Esophagus (tissue), 2 donors: ENCODE measurements around the gene CDKN1A. TPM values are rescaled to one million over a fixed set of nuclear protein-coding genes. Genes with fewer than 3 reads are reported as not detected.
"Not testable (repeated sequence)": the region's sequence is repeated elsewhere in the genome, so short reads cannot be mapped to it uniquely, and the experiment has no call there.

Source experiments
- H3K27ac ChIP-seq, 2 donors: one replicate each; pipeline ENCODE4 v1.5.1; 2013; ENCODE audit warnings: low read depth in 2 of 2, mild to moderate bottlenecking in 2 of 2, inconsistent platforms in 1 of 2, low read length in 1 of 2, moderate library complexity in 1 of 2
- H3K27me3 ChIP-seq, 2 donors: one replicate each; pipeline ENCODE4 v1.6.1; 2013; ENCODE audit warnings: low read length in 2 of 2, control low read depth in 1 of 2, mild to moderate bottlenecking in 1 of 2; ENCODE audit not compliant: insufficient read depth in 2 of 2, control insufficient read depth in 1 of 2
- H3K36me3 ChIP-seq, 2 donors: one replicate each; pipeline ENCODE4 v1.6.1; 2013; ENCODE audit warnings: low read length in 1 of 2; ENCODE audit not compliant: control insufficient read depth in 2 of 2, insufficient read depth in 2 of 2
- H3K4me1 ChIP-seq, 2 donors: one replicate each; pipeline ENCODE4 v1.6.1; 2013; ENCODE audit warnings: low read length in 1 of 2; ENCODE audit not compliant: control insufficient read depth in 2 of 2, insufficient read depth in 2 of 2
- H3K4me3 ChIP-seq, 2 donors: one replicate each; pipeline ENCODE4 v1.5.1; 2013; ENCODE audit warnings: low read length in 2 of 2, mild to moderate bottlenecking in 2 of 2, low read depth in 1 of 2, moderate library complexity in 1 of 2
- H3K9me3 ChIP-seq, 2 donors: one replicate each; pipeline ENCODE4 v1.6.1; 2013; ENCODE audit warnings: mild to moderate bottlenecking in 2 of 2, low read depth in 1 of 2, low read length in 1 of 2, moderate library complexity in 1 of 2; ENCODE audit not compliant: control insufficient read depth in 2 of 2, insufficient read depth in 1 of 2
- WGBS, 2 donors: extraction: QIAGEN DNeasy Blood & Tissue Kit; methylation state at CpG; one replicate each; pipeline ENCODE4 v1.1.7; 2013; 5-methylcytosine and 5-hydroxymethylcytosine counted together
- polyA plus RNA-seq, 2 donors: library from polyadenylated mRNA; stranded (reverse); fragments of 200-250 nt; gene quantifications; one replicate each; pipeline ENCODE4 v1.2.3, GENCODE V29; 2013
- donor health status: healthy with polysubstance abuse.
- donor health status: Bipolar disorder and iron deficiency.

The CDKN1A gene
- polyA plus RNA-seq, 2 donors = 36.9 to 114 TPM

GRCh38 chr6:36723992-36724391 lies 45.5 kb downstream of the CDKN1A start:
- WGBS, 2 donors = 92 to 96% methylated on average over 4 of the region's 4 CpGs
- not testable (repeated sequence) for H3K27me3 ChIP-seq, H3K9me3 ChIP-seq, H3K36me3 ChIP-seq, H3K27ac ChIP-seq, H3K4me3 ChIP-seq, H3K4me1 ChIP-seq

- WGBS, 2 donors = 45 to 50% methylated on average over 13 of the region's 13 CpGs
- no peak overlapping the region for H3K27ac ChIP-seq
- no peaks in the 10 kb centered on the region for H3K27me3 ChIP-seq
- no peak overlapping the region for H3K4me3 ChIP-seq
- no peaks in the 10 kb centered on the region for H3K9me3 ChIP-seq
- H3K36me3 ChIP-seq = no peaks in the 10 kb centered on the region
- peaks cover 0 to 5% of the 10 kb centered on the region in 2 donors for H3K4me1 ChIP-seq
Measured at GRCh38 chr6:36724514-36725390, 46.2 kb downstream of the CDKN1A start.

GRCh38 chr6:36725581-36725980 lies 47.1 kb downstream of the CDKN1A start:
- Histone ChIP-seq H3K4me3 (no peak overlapping the region), H3K27ac (no peak overlapping the region), H3K27me3 (no peaks in the 10 kb centered on the region), H3K36me3 (no peaks in the 10 kb centered on the region), H3K4me1 (peaks cover 0 to 5% of the 10 kb centered on the region in 2 donors), H3K9me3 (no peaks in the 10 kb centered on the region)
- 88 to 92% methylated on average over 7 of the region's 7 CpGs for WGBS, 2 donors

GRCh38 chr6:36727505-36728021 lies 49.0 kb downstream of the CDKN1A start:
- no peak overlapping the region for H3K4me3 ChIP-seq
- no peaks in the 10 kb centered on the region for H3K36me3 ChIP-seq
- H3K27ac ChIP-seq = peak overlapping the region in 1 of 2 donors; percentile 1
- H3K9me3 ChIP-seq = no peaks in the 10 kb centered on the region
- H3K4me1 ChIP-seq = peaks cover 0 to under 1% of the 10 kb centered on the region in 2 donors
- no peaks in the 10 kb centered on the region for H3K27me3 ChIP-seq
- WGBS, 2 donors = 72 to 75% methylated on average over 7 of the region's 7 CpGs

GRCh38 chr6:36728289-36729160 lies 50.0 kb downstream of the CDKN1A start:
- H3K36me3 ChIP-seq = no peaks in the 10 kb centered on the region
- no peaks in the 10 kb centered on the region for H3K27me3 ChIP-seq
- no peaks in the 10 kb centered on the region for H3K4me1 ChIP-seq
- no peak overlapping the region for H3K27ac ChIP-seq
- no peak overlapping the region for H3K4me3 ChIP-seq
- no peaks in the 10 kb centered on the region for H3K9me3 ChIP-seq
- WGBS, 2 donors = 82 to 88% methylated on average over 11 of the region's 11 CpGs

GRCh38 chr6:36729161-36729524 lies 50.6 kb downstream of the CDKN1A start:
- Histone ChIP-seq H3K27me3 (no peaks in the 10 kb centered on the region), H3K27ac (no peak overlapping the region), H3K9me3 (no peaks in the 10 kb centered on the region), H3K36me3 (no peaks in the 10 kb centered on the region), H3K4me1 (no peaks in the 10 kb centered on the region), H3K4me3 (no peak overlapping the region)
- 54 to 56% methylated on average over 3 of the region's 3 CpGs for WGBS, 2 donors

GRCh38 chr6:36730424-36731380 lies 52.2 kb downstream of the CDKN1A start:
- Histone ChIP-seq H3K36me3 (no peaks in the 10 kb centered on the region), H3K27me3 (no peaks in the 10 kb centered on the region), H3K27ac (no peak overlapping the region), H3K4me1 (peaks cover 0 to 13% of the 10 kb centered on the region in 2 donors), H3K4me3 (no peak overlapping the region), H3K9me3 (no peaks in the 10 kb centered on the region)
- 89 to 91% methylated on average over 15 of the region's 15 CpGs for WGBS, 2 donors

- Histone ChIP-seq H3K4me1 (peaks cover 0 to 13% of the 10 kb centered on the region in 2 donors), H3K9me3 (no peaks in the 10 kb centered on the region), H3K36me3 (no peaks in the 10 kb centered on the region), H3K27ac (no peak overlapping the region), H3K4me3 (no peak overlapping the region), H3K27me3 (no peaks in the 10 kb centered on the region)
- WGBS, 2 donors = 91 to 92% methylated on average over 12 of the region's 12 CpGs
Measured at GRCh38 chr6:36731622-36732310, 53.3 kb downstream of the CDKN1A start.
